T-cell (primary cell): ENCODE data around the gene HES1. TPM values are rescaled to one million over a fixed set of nuclear protein-coding genes. Genes with fewer than 3 reads are reported as not detected.

Experiments
- ATAC-seq, 4 experiments: fragments of 200-7000 bp in 3 of 4; fragments of 150-1000 bp in 1 of 4; cut with Tn5 transposase; replicated peaks in 1 of 4; 1 replicate in 3 of 4; 2 replicates in 1 of 4; pipeline ENCODE4 v1.10.0; 2021; ENCODE audit warnings: moderate library complexity in 3 of 4, mild to moderate bottlenecking in 2 of 4, moderate number of reproducible peaks in 1 of 4
- CTCF ChIA-PET, 2 donors: fragments of 300-600 bp; sonication (Branson Sonifier 250); formaldehyde crosslinking; loops; one replicate each; lab custom pipeline; 2022; ENCODE audit warnings: antibody characterized with exemption in 2 of 2; lab: Charles Lee
- POLR2A ChIA-PET, 2 donors: fragments of 300-600 bp; sonication (Branson Sonifier 250); formaldehyde crosslinking; loops; one replicate each; lab custom pipeline; 2022; ENCODE audit warnings: antibody characterized with exemption in 2 of 2; lab: Charles Lee
- DNase-seq, 35 experiments: peaks; one replicate each; pipeline versions ENCODE4 v3.0.0 to v3.0.0-alpha.2; 2013 to 2023
- H3K27ac ChIP-seq: one replicate; pipeline ENCODE4 v1.5.1; 2013; ENCODE audit warnings: low read length
- H3K27me3 ChIP-seq, 2 experiments: replicated peaks in 1 of 2; 1 replicate in 1 of 2; 2 replicates in 1 of 2; pipeline versions ENCODE4 v1.6.1 to v1.7.0; 2013; ENCODE audit warnings: low read length in 1 of 2, mixed read lengths in 1 of 2; ENCODE audit not compliant: control insufficient read depth in 2 of 2, insufficient read depth in 2 of 2; ENCODE audit errors: extremely low read depth in 1 of 2
- H3K36me3 ChIP-seq, 2 donors: 1 replicate in 1 of 2; 2 replicates in 1 of 2; pipeline versions ENCODE4 v1.6.1 to v1.7.0; 2013; ENCODE audit warnings: low read length in 1 of 2; ENCODE audit not compliant: control insufficient read depth in 2 of 2, insufficient read depth in 1 of 2; ENCODE audit errors: extremely low read depth in 1 of 2
- H3K4me1 ChIP-seq, 2 experiments: 1 replicate in 1 of 2; 2 replicates in 1 of 2; pipeline versions ENCODE4 v1.6.1 to v1.7.0; 2013; ENCODE audit warnings: low read length in 2 of 2, mixed read lengths in 1 of 2; ENCODE audit not compliant: insufficient read depth in 2 of 2, control insufficient read depth in 1 of 2; ENCODE audit errors: extremely low read depth in 1 of 2
- H3K4me3 ChIP-seq, 2 donors: 1 replicate in 1 of 2; 2 replicates in 1 of 2; pipeline versions ENCODE4 v1.5.1 to v1.7.0; 2013; ENCODE audit warnings: mild to moderate bottlenecking in 2 of 2, low read length in 1 of 2, moderate library complexity in 1 of 2; ENCODE audit not compliant: control insufficient read depth in 1 of 2; ENCODE audit errors: extremely low read depth in 1 of 2
- H3K9me3 ChIP-seq: 2 replicates; pipeline ENCODE4 v1.7.0; 2013
- H3K27ac Mint-ChIP-seq, 2 donors: one replicate each; pipeline ENCODE4 v1.8.0; 2020 to 2021; ENCODE audit warnings: mild to moderate bottlenecking in 2 of 2, mixed read lengths in 2 of 2
- H3K27me3 Mint-ChIP-seq, 2 donors: one replicate each; pipeline ENCODE4 v1.8.0; 2021 to 2022; ENCODE audit warnings: mixed read lengths in 2 of 2
- H3K36me3 Mint-ChIP-seq: one replicate; pipeline ENCODE4 v1.8.0; 2021; ENCODE audit warnings: mixed read lengths
- H3K4me1 Mint-ChIP-seq, 3 donors: one replicate each; pipeline ENCODE4 v1.8.0; 2020 to 2022; ENCODE audit warnings: mixed read lengths in 3 of 3, mild to moderate bottlenecking in 1 of 3
- H3K4me3 Mint-ChIP-seq, 3 donors: one replicate each; pipeline ENCODE4 v1.8.0; 2020 to 2022; ENCODE audit warnings: mild to moderate bottlenecking in 3 of 3, mixed read lengths in 3 of 3, moderate library complexity in 3 of 3
- H3K9me3 Mint-ChIP-seq, 3 donors: one replicate each; pipeline ENCODE4 v1.8.0; 2020 to 2022; ENCODE audit warnings: mixed read lengths in 3 of 3
- WGBS: methylation state at CpG from one replicate; pipeline ENCODE4 v1.1.5; 2013; ENCODE audit warnings: missing lambda C conversion rate; ENCODE audit not compliant: insufficient coverage; 5-methylcytosine and 5-hydroxymethylcytosine counted together
- total RNA-seq, 35 experiments: library from RNA in 6 of 35; stranded (reverse) in 6 of 35; fragments of 120-200 nt in 1 of 35; gene quantifications; one replicate each; pipeline versions ENCODE4 v1.2.1 to v1.2.4 and lab custom pipeline; 2013 to 2026

Gene HES1
- total RNA-seq, 5 donors from 2014 or later (not counting 1 experiment from before 2014, with no cell fraction given) = 0.35 to 1.1 (median 0.46) TPM

GRCh38 chr3:194141415-194142155 is 5.6 kb downstream of the HES1 start:
- no peaks in the 10 kb centered on the region for H3K9me3 ChIP-seq
- Mint-ChIP-seq H3K27me3 (peaks cover 10 to 50% of the 10 kb centered on the region in 2 donors), H3K4me3 (peak overlapping the region; percentile 60 to 79 (median 76)), H3K9me3 (no peaks in the 10 kb centered on the region), H3K36me3 (no peaks in the 10 kb centered on the region), H3K4me1 (peaks cover 18 to 34% (median 21%) of the 10 kb centered on the region in 3 donors), H3K27ac (peak overlapping the region in 1 of 2 donors; percentile 43)
- peaks cover 17 to 33% of the 10 kb centered on the region in 2 experiments for H3K4me1 ChIP-seq
- H3K36me3 ChIP-seq = no peaks in the 10 kb centered on the region
- DNase-seq (peak in 27 of 35 experiments; percentile 18 to 69 (median 35)), ATAC-seq (peak; percentile 56 to 62 (median 58))
- H3K27ac ChIP-seq = no peak overlapping the region
- ChIA-PET POLR2A (no interaction called here), CTCF (interaction anchor here in 1 of 2 donors (1.1 kb wide), 1 partner anchor 361 kb away, joined by 4 read pairs; no protein-coding TSS in a partner anchor)
- 5% methylated on average over 48 of the region's 65 CpGs for WGBS
- H3K27me3 ChIP-seq = peaks cover 0 to 49% of the 10 kb centered on the region in 2 experiments
- no peak overlapping the region for H3K4me3 ChIP-seq

DNA sequence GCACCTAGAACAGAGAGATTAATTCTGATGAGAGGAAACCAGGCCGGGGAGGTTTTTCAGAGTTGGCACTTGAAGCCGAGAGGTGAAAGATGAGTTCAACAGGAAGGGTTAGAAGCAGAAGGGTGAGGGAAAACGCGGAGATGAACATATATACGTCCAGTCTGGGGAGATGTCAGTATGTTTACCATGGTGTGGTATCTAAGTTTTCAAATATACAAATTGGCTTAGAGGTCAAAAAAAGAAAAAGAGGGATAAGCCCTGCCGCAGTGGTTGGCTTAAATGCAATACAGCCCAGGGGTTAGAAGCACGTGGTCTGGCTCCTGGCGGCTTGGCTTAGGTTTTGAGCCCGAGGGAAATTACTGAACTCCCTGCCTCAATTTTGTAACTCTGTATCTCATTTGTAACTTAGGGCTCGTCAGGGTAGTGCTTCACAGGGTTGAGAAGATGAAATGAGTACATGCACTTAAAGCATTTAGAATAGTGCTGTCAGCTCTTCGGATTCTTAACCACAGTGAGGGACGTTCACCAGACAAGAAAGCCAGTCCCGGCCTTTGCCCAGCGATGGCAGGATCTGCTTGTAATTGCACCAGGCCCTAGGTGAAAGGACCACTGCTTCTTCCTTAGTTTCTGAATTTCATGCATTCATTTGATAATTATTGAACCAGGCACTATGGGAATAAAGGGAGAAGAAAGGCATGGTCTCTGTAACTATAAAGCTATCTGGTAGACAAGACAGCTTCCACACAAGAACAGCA is 6.4 kb downstream of the HES1 start:
- peak overlapping the region in 1 of 2 donors; percentile 43 for H3K27ac Mint-ChIP-seq
- H3K27me3 Mint-ChIP-seq = peaks cover 6 to 43% of the 10 kb centered on the region in 2 donors
- peaks cover 11 to 26% (median 14%) of the 10 kb centered on the region in 3 donors for H3K4me1 Mint-ChIP-seq
- ATAC-seq = no peak
- Histone ChIP-seq H3K27ac (no peak overlapping the region), H3K36me3 (no peaks in the 10 kb centered on the region), H3K27me3 (peaks cover 0 to 43% of the 10 kb centered on the region in 2 experiments), H3K4me1 (peaks cover 15 to 25% of the 10 kb centered on the region in 2 experiments), H3K4me3 (no peak overlapping the region), H3K9me3 (no peaks in the 10 kb centered on the region)
- POLR2A ChIA-PET = no interaction called here
- no peaks in the 10 kb centered on the region for H3K36me3 Mint-ChIP-seq
- no peak for DNase-seq
- H3K9me3 Mint-ChIP-seq = no peaks in the 10 kb centered on the region
- CTCF ChIA-PET = no interaction called here
- peak overlapping the region; percentile 60 to 79 (median 76) for H3K4me3 Mint-ChIP-seq
- 64% methylated on average over 11 of the region's 14 CpGs for WGBS

- ChIA-PET POLR2A (interaction anchor here in 1 of 2 donors (0.6 kb wide), 1 partner anchor 9 kb away, joined by 3 read pairs; no protein-coding TSS in a partner anchor), CTCF (no interaction called here)
- Mint-ChIP-seq H3K27me3 (peaks cover 7 to 36% of the 10 kb centered on the region in 2 donors), H3K36me3 (no peaks in the 10 kb centered on the region), H3K27ac (no peak overlapping the region), H3K4me1 (peaks cover 6 to 11% (median 10%) of the 10 kb centered on the region in 3 donors), H3K4me3 (no peak overlapping the region), H3K9me3 (no peaks in the 10 kb centered on the region)
- H3K9me3 ChIP-seq = no peaks in the 10 kb centered on the region
- H3K27ac ChIP-seq = no peak overlapping the region
- no peaks in the 10 kb centered on the region for H3K36me3 ChIP-seq
- H3K4me3 ChIP-seq = no peak overlapping the region
- H3K27me3 ChIP-seq = peaks cover 0 to 36% of the 10 kb centered on the region in 2 experiments
- ATAC-seq (no peak), DNase-seq (no peak)
- peaks cover 8 to 15% of the 10 kb centered on the region in 2 experiments for H3K4me1 ChIP-seq
- WGBS = no CpG with 5 or more reads among the region's 2 CpGs
Measured at GRCh38 chr3:194145702-194146101, 9.8 kb downstream of the HES1 start.

GRCh38 chr3:194147679-194148078 is 11.7 kb downstream of the HES1 start:
- Histone ChIP-seq H3K27ac (no peak overlapping the region), H3K9me3 (no peaks in the 10 kb centered on the region), H3K4me3 (no peak overlapping the region), H3K4me1 (no peaks in the 10 kb centered on the region), H3K27me3 (peaks cover 0 to 24% of the 10 kb centered on the region in 2 experiments), H3K36me3 (no peaks in the 10 kb centered on the region)
- H3K4me1 Mint-ChIP-seq = peaks cover 0 to 1% (median under 1%) of the 10 kb centered on the region in 3 donors
- POLR2A ChIA-PET = no interaction called here
- CTCF ChIA-PET = no interaction called here
- no peak overlapping the region for H3K4me3 Mint-ChIP-seq
- no peaks in the 10 kb centered on the region for H3K36me3 Mint-ChIP-seq
- ATAC-seq = no peak
- 81% methylated on average over 7 of the region's 7 CpGs for WGBS
- peaks cover 7 to 30% of the 10 kb centered on the region in 2 donors for H3K27me3 Mint-ChIP-seq
- H3K9me3 Mint-ChIP-seq = no peaks in the 10 kb centered on the region
- H3K27ac Mint-ChIP-seq = no peak overlapping the region
- no peak for DNase-seq

- no peak for ATAC-seq
- no peaks in the 10 kb centered on the region for H3K36me3 Mint-ChIP-seq
- Histone ChIP-seq H3K36me3 (no peaks in the 10 kb centered on the region), H3K4me3 (no peak overlapping the region), H3K4me1 (no peaks in the 10 kb centered on the region), H3K27ac (no peak overlapping the region), H3K27me3 (peaks cover 0 to 25% of the 10 kb centered on the region in 2 experiments), H3K9me3 (no peaks in the 10 kb centered on the region)
- no peak overlapping the region for H3K27ac Mint-ChIP-seq
- DNase-seq = no peak
- peaks cover 12 to 30% of the 10 kb centered on the region in 2 donors for H3K27me3 Mint-ChIP-seq
- POLR2A ChIA-PET = no interaction called here
- WGBS = 73% methylated on average over 4 of the region's 7 CpGs
- no peaks in the 10 kb centered on the region for H3K9me3 Mint-ChIP-seq
- no peaks in the 10 kb centered on the region for H3K4me1 Mint-ChIP-seq
- no peak overlapping the region for H3K4me3 Mint-ChIP-seq
- CTCF ChIA-PET = no interaction called here
Measured at GRCh38 chr3:194148383-194148782, 12.4 kb downstream of the HES1 start.

GRCh38 chr3:194150252-194150934 is 14.4 kb downstream of the HES1 start:
- Histone ChIP-seq H3K4me1 (no peaks in the 10 kb centered on the region), H3K9me3 (no peaks in the 10 kb centered on the region), H3K36me3 (no peaks in the 10 kb centered on the region), H3K4me3 (no peak overlapping the region), H3K27me3 (peaks cover 0 to 31% of the 10 kb centered on the region in 2 experiments), H3K27ac (no peak overlapping the region)
- ATAC-seq (no peak), DNase-seq (no peak)
- Mint-ChIP-seq H3K27ac (no peak overlapping the region), H3K27me3 (peaks cover 18 to 37% of the 10 kb centered on the region in 2 donors), H3K9me3 (peaks cover 5 to 10% (median 9%) of the 10 kb centered on the region in 3 donors), H3K4me3 (no peak overlapping the region), H3K4me1 (no peaks in the 10 kb centered on the region), H3K36me3 (no peaks in the 10 kb centered on the region)
- POLR2A ChIA-PET = no interaction called here
- CTCF ChIA-PET = interaction anchor here in 1 of 2 donors (0.6 to 0.7 kb wide), 2 partner anchors 44 to 456 kb away, joined by 5 to 8 read pairs; no protein-coding TSS in a partner anchor
- WGBS = 79% methylated on average over 6 of the region's 8 CpGs
